Measurements from ENCODE around the gene STARD3NL. TPM values are rescaled to one million over a fixed set of nuclear protein-coding genes. Genes with fewer than 3 reads are reported as not detected.

Gene STARD3NL
- total and polyA plus RNA-seq, 2 of the 4 experiments (the other 2 are of a cell fraction): 51.6 to 69.7 TPM

- Histone ChIP-seq H2BK120ac (ENCODE audit: low read depth, low read length) (no peak overlapping the region), H3K4me1 (ENCODE audit: control insufficient read depth, insufficient read depth, low read length) (peaks cover 6% of the 10 kb centered on the region), H3K23ac (ENCODE audit: low read depth, low read length) (no peak overlapping the region), H3K79me1 (ENCODE audit: low read depth in 1 of 2, low read length in 2 of 2) (peaks cover 17 to 51% of the 10 kb centered on the region in 2 experiments), H2BK5ac (ENCODE audit: low read depth, low read length, poor library complexity, severe bottlenecking) (no peak overlapping the region), H3K9me3 (ENCODE audit: control insufficient read depth, insufficient read depth, low read length) (no peaks in the 10 kb centered on the region), H3K27ac (ENCODE audit: insufficient read depth, low read length) (no peak overlapping the region), H2AK9ac (replicated peaks; ENCODE audit: low read depth, low read length, poor library complexity) (no peak overlapping the region), H3K4me2 (ENCODE audit: low read depth, low read length) (no peak overlapping the region), H2BK15ac (ENCODE audit: low read depth, low read length) (no peak overlapping the region), H3K4ac (ENCODE audit: low read depth, low read length) (no peak overlapping the region), H3K36me3 (ENCODE audit: control insufficient read depth, insufficient read depth, low read length) (peaks cover 4% of the 10 kb centered on the region; the same call in 1 of the 2 replicates), H3K4me3 (ENCODE audit: insufficient read depth, low read depth, low read length) (no peak overlapping the region), H2BK20ac (ENCODE audit: low read depth, low read length) (no peak overlapping the region), H3K14ac (replicated peaks; ENCODE audit: low read depth, low read length) (no peak overlapping the region), H3K27me3 (ENCODE audit: control insufficient read depth, insufficient read depth, low read length) (no peaks in the 10 kb centered on the region), H2AFZ (replicated peaks; ENCODE audit: low read length, poor library complexity) (no peak overlapping the region), H4K91ac (ENCODE audit: insufficient read depth, low read depth, low read length) (no peak overlapping the region), H4K5ac (ENCODE audit: low read depth, low read length) (no peak overlapping the region), H3K56ac (ENCODE audit: extremely low read depth, insufficient read depth, low read length) (no peak overlapping the region), H4K8ac (ENCODE audit: low read depth in 2 of 2, low read length in 2 of 2) (no peak overlapping the region), H3K9ac (ENCODE audit: low read depth, low read length) (no peak overlapping the region), H2AK5ac (ENCODE audit: low read depth, low read length) (no peak overlapping the region), H3K18ac (ENCODE audit: low read depth, low read length) (no peak overlapping the region), H3K9me1 (ENCODE audit: insufficient read depth, low read length) (peaks cover 13% of the 10 kb centered on the region), H4K20me1 (ENCODE audit: insufficient read depth, low read length) (peaks cover 7% of the 10 kb centered on the region; the same call in 1 of the 2 replicates)
- DNase-seq: no peak
- TF ChIP-seq CHD1 (IDR thresholded peaks at IDR 0.05; ENCODE audit: low read depth, low read length) (no peak), RAD21 (IDR thresholded peaks at IDR 0.05; ENCODE audit: low read length) (no peak), BHLHE40 (IDR thresholded peaks at IDR 0.05; ENCODE audit: low read depth, low read length) (no peak), ELK1 (IDR thresholded peaks at IDR 0.05; ENCODE audit: borderline replicate concordance, low read depth, low read length) (no peak), RCOR1 (IDR thresholded peaks at IDR 0.05; ENCODE audit: insufficient replicate concordance, low read length) (no peak)
- ChIA-PET POLR2A (ENCODE audit: unreplicated experiment) (no interaction called here), CTCF (interaction anchor here (1.0 to 3.0 kb wide), 2 partner anchors 34 to 154 kb away, joined by 3 to 17 read pairs; no protein-coding TSS in a partner anchor)
- in situ Hi-C loops (cut with MboI; ENCODE audit: low sequenced_read_pairs) (no loop called here), dilution Hi-C loops (cut with HindIII; ENCODE audit: low sequenced_read_pairs, unreplicated experiment) (no loop called here), intact Hi-C loops (cut with micrococcal nuclease) (no loop called here)
- no peak for ATAC-seq (ENCODE audit: low read depth)
- no CpG with 5 or more reads among the region's 1 CpG for WGBS, 2 experiments (ENCODE audit: extremely low coverage in 2 of 2, insufficient read length in 1 of 2)
- no TSS peak for BruUV-seq (replicated peaks)
Observed at GRCh38 chr7:38181111-38181510, 3.1 kb downstream of the STARD3NL start.

Measured in IMR-90 (cell line).